GM18519 (cell line): ENCODE data around the gene MED27.

Source experiments
- ATAC-seq: cut with Tn5 transposase; IDR thresholded peaks from one replicate; pipeline ENCODE4 v1.9.1; 2021; ENCODE audit warnings: mild to moderate bottlenecking, moderate library complexity; ENCODE audit not compliant: unreplicated experiment, low FRiP score

The MED27 gene

DNA sequence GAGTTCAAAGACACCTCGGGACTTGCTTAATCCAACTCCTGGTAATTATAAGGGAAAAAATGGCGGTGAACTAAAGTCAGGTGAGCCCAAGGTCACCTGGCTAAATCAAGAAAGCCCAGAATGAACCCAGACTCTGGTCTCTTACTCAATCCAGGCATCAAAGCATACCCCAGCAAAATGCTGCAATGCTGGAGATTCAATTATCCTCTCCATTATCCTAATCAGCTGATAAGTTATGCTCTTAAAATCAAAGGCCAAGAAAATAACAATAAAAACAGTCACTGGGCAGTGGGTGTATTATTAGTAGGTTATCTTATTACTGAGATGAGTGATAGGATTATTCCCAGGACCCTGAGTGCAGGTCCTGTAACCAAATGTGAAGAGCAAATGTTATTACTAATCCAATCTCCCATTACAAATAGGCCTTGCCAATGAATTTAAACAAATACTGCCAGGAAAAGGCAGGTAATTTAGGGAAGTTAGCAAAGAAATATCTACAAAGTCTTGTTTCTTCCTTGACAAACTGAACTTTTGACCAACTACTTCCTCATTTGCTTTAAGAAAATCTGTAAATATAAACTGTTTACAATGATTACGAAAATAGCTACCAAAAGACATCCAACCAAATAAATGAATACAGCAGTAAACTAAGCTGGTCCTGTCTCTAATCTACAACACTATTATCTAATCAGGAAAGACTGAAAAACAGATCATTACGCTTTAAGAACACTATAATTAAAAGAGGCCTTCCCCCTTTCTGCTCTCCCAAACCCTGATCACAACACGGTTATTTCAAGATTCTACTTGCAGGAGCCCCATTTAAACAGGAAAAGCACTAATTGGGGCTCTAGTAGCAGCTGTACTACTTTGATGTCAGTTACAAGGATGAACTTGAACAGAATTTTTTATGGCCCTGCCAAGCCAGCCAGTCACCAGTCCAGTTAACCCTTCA, 103.2 kb downstream of the MED27 start:
- no peak for ATAC-seq

DNA sequence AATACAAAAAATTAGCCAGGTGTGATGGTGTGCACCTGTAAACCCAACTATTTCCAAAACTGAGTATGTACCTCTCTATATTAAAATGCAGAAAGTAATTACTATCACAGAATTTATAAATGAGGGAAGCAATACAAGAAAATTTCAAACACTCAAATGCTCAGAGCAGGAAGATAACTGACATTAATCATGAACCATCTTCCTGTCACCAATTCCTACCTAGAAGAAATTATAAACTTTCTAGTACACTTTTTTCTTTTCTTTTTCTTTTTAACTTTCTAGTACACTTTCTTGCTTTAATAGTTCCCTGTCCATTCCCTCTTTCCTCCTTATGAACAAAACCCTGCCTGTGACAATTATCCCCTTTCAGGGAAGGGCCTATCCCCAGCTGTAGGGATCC, 106.8 kb downstream of the MED27 start:
- no peak for ATAC-seq

DNA sequence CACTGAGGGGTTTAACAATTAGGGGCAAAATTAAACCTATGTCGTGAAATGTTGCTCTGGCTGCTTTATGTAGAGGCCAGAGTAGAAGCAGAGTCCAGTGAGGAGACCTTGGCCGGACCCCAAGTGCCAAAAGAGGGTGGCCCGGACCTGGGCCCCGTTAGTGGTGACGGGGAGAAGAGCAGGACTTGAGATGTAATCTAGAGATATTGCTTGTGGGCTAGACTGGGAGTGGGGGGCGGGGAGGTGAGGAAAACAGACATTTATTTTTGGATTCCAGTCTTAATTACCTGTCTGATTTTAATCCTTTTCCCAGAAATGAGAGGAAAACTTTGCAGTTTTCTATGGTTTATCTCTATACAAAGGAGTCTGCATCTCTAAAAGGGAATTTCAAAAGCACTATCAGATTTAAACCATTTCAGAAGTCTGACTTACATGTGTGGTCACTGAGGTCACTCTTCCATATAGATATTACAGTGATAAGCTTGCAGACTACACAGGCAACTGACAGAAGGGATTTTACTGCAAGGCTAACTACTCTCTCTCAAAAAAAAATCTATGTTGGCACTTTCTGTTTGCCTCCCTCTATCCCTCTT, 108.1 kb downstream of the MED27 start:
- ATAC-seq = no peak

DNA sequence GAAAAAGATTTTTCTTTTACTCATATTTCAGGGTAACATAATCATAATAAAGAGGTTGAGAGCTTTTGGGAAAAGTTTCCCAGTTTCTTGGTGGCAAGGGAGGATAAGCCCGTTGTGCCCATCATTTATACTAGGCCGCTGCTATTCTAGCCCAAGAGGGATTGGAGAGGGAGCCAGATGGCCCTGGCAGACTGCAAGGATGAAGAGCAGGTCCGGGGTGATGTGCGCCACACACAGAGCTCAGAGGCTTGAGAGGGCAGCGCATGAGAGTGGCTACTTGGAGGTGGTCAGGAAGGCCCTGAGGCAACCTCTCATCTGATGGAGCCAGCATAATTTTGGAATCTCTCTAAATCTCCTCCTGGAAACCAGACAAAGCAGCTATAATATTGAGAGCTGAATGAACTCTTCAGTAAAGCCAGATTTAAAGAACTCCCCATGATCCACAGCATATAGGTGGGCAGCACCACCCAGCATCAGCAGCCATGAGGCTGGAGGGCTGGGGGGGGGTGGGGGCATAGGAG, 110.1 kb downstream of the MED27 start:
- no peak for ATAC-seq

DNA sequence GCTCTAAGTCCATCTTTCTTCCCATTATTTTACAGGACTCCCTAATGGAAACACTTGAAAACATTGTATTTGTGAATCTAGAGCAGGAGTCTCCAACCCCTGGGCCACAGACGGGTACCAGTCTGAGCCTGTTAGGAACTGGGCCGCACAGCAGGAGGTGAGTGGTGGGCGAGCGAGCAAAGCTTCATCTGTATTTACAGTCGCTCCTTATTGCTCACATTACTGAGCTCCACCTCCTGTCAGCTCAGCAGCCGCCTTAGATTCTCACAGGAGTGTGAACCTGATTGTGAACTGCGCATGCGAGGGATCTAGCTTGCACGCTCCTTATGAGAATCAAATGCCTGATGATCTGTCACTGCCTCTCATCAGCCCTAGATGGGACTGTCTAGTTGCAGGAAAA, 111.0 kb downstream of the MED27 start:
- no peak for ATAC-seq

DNA sequence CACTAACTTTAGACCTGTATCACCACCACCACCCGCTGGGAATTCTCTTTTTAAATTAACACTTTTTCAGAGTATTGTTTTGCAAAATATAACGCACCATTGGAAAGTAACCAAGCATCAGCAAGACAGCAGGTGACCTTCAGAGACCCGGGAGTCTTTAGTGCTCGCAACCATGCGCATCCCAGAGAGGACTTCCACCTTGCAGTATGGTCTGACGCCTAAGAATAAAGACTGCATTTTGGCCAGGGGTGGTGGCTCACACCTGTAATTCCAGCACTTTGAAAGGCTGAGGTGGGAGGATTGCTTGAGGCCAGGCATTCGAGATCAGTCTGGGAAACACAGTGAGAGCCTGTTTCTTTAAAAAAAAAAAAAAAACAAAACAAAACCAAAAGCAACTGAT, 113.8 kb downstream of the MED27 start:
- no peak for ATAC-seq

DNA sequence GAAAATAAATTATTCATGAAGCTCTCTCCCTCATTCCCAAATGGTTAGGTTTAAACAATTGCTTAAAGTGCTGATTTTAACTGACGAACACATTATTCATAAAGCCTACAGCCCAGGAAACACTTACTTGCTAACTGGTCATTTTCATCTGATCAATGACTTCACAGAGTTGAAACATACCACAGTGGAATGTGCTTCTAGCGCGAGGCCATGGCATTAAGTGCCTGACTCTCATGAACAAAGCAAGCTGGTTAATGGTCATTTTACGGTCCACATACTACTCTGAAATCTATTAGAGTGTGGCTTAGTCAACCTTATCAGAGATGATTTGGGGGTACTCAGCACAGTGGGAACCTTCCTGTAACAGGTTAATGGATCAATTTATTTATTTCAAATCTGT, 114.6 kb downstream of the MED27 start:
- no peak for ATAC-seq

DNA sequence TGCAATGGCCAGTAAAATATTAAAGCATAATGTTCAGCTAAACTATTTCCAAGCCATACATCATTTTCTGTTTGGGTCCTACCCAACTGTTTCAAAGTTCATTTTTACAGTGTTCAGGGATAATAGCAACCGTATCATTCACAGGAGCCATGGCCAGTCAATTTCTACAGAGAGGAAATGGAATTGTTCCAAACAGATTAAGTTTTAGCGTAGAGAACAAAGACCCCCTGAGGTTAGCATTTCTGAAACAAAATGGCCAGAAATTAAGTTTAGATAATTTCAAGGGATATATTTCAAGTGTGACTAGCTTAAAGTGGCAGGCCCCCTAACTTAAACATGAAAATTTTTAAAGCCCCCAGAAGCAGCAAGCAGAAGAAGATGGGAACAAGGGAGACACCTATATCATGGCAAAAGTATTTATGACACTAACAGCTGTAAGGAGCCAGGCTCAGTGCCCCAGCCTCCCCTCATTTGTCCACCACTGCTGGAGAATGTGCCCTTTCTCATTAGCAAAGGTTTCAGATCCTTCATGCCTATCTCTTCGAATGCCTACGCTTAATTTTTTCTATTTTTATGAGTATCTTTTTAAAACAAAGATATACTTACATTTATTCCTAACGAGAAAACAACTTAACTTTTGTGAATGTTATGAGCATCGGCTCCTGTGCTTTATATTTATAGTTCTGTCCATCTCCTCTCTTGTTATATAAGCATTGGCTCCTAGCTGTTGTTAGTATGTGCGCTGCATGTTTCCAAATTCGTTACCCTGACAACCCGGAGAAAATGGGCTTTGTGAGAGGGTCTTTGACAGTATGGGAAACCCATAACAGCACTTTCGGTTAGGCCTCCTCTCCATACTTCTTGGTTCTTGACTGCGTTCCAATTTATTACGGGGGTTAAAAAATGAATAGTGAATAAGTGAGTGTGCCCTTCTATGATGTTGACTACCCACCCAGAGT, 116.3 kb downstream of the MED27 start:
- no peak for ATAC-seq

DNA sequence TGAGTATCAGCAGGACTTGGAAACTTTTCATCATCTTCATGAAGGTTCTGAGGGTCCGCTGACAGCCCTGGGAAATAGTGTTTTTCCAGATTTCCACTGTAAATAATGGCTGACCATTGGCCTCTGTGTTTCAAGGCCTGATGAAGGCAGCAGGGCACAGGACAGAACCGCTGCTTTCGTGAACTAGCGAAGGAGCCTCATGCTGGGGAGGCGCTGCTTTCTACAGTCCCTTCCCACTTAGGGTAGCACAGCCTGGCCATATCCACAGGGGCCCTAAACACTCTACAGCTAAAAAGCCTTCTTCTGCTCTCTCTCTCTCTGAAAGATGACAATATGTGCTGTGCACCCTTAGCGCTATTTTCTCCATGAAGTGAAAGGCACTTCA, 118.2 kb downstream of the MED27 start:
- ATAC-seq = no peak

DNA sequence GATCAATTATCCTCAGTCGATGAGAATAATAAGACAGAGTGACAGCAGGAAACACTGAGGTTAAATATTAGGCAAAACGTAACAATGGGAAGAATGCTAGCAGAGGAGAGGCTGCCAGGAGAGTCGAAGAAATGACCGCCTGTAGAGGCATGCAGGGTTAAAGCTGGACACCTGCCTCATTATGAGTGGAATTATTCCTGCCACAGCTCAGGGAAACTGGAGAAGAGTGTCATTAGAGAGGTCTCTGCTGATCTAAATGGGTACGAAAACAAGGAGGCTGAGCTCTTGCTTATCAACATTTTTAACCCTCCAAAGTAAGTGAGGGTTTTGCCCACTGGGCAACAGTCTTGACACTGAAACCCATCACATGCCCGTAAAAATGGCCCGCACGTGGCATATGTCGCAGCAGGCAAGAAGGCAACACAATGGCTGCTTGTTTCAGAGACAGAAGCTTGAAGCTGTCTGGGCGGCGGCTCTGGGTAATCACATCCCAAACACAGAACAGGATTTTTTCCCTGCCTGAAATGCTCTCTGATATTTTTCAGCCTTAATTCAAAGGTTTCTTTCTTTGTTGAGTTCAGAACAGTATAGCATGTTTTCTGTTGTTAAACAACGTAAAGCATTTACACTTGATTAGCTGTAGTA, 118.7 kb downstream of the MED27 start:
- no peak for ATAC-seq

DNA sequence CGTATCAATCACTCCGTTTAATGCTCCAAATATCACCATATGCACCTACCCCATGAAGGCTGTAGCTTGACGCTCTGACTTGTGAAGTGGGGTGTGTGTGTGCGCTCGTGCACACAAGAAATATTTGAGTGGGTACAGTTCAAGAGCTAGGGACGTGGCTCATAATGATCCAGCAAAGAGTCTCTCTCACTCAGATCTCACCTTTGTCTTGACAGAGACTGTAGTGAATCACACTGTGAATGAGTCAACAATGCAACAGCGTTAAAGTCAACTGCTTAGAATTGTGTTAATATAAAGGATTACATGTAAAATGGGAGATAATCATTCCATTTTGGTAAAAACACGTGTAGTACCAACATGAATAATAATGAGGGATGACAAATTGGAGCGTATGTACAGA, 119.4 kb downstream of the MED27 start:
- ATAC-seq = no peak

DNA sequence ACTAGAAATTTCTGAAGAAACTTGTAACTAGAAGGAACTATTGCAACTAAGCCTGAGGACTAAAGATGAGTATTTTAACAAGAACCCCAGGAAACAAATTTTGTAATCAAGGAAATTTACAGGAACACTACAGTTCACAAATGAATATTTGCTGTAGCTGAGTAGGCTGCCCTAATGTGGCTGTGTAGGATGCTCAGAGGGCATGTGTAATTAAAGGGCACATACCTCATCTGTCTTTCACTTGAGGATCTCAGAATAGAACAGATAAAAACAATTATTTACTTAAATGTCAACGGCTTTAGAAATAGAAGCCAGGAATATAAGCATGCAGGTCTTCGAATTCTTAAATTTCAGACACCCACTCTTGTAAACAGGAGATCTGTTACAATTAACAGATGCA, 119.8 kb downstream of the MED27 start:
- ATAC-seq = no peak

DNA sequence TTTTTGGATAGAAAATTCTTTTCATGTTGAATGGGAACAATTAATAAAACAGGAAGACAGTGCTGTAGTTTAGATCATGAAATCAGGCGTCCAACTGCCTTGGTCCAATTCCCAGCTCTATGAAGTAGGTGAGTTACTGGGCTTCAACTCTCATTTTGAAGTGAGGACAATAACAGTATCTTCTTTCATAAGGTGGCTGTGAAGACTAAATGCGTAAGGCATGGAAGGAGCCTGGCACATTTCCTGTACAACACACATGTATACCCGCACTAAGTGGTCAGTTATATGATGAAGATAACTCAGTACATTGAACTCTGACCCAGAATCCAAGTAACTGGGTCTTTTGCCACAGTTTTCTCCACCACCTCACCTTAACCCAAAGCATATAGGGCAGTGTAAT, 120.6 kb downstream of the MED27 start:
- ATAC-seq = no peak

DNA sequence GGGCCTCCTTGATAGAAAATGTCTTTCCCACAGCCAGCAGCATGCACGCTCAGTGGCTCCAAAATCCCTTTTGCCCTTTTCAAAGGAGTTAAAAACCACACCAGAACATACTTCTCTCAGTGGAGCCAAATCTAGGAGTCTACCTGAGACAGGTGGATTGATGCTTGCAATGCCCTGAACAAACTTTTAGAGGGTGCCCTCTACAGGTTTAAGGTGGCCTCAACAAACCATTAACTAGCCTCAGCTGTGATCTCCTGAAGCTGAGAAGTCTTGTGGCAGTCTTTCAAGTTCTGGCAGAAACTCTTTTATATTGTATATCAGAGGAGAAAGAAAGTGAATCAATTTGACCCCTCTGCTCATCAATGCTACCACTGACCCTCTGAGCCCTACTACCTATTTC, 125.4 kb downstream of the MED27 start:
- ATAC-seq = no peak

DNA sequence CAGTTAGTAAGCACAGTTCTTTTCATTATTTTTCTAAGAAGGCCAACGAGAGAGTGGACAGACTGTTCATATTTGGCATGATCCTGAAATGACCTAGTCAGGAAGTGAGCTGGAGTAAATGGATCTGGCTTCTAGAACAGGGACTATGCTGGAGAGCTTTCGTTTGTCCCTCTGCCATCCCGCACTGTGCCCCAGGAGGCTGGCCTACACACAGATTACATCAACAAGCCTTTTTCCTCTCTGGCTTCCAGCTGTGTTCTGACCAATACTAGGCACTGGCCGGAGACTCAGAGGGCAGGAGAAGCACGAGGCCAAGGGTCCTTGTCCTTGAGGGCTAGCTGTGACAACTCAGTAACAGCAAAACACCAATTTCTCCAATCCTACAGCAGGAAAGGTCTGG, 127.8 kb downstream of the MED27 start:
- ATAC-seq = no peak

DNA sequence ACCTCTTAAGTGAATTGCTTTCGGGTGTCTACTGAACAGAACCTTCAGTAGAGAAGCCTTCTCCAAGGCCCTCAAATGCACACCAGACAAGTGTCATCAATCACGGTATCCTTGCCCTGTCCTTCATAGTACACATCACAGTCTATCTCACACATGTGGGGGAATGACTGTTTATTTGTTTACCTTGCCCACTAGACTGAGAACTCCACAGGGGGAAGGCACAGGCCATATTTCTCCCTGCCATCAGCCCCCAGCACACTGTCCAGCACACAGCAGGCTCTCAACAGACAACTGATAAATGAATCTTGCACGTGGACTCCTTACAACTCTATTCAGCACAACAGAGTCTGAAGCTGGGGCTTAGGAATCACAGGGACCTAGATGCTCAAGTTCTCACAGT, 128.5 kb downstream of the MED27 start:
- ATAC-seq = no peak

DNA sequence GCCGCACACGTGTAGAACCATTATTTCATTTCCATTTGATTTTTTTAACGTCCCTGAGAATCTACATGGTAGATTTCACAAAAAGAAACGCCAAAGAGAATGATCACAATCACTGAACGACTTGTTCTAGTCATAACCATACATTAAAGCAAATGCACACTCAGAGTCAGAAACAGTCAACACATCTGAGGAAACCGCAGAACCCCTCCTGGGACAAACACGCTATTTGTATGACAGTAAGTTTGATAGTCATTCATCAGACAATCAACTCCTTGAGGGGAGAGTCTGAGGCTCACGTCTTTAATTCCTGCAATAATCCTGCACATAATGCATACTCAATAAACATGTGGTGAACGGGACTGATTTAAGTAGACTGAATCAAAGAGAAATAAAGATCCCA, 129.2 kb downstream of the MED27 start:
- no peak for ATAC-seq

DNA sequence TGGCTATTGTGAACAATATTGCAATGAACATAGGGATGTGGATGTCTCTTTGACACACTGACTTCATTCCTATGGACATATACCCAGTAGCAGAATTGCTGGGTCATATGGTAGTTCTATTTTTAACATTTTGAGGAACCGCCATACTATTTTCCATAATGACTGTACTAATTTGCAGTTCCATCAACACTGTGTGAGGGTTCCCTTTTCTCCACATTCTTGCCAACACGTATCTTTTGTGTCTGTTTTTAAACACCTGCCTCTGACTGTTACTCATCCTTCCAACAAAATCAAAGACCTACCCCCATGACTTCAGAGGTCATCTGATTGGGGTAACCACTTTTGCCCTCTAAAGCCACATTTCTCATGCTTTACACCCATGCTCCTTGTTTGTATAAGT, 133.5 kb downstream of the MED27 start:
- ATAC-seq = no peak

DNA sequence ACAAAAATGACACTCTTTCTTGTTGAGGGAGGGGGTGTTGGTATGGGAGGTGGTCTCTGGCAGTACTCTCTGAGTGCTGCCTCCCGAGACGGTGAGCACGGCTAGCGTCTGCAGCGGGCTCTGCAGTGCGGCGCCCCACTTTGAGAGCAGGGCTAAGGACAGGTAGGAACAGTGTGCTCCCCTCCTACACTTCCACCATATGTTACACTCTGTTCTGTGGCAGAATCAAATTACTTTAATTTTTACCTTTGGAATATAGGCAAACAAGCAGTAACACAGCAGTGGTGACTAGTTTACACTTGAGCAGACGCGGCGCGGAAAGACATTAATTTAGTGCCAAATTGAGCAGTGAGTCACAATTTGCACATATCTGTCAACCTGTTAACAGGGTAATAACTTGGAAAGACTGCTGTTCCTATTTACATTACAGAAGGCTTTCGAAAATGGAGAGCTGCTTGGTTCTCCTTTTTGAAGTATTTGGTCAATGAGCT, 136.3 kb downstream of the MED27 start:
- ATAC-seq = no peak

DNA sequence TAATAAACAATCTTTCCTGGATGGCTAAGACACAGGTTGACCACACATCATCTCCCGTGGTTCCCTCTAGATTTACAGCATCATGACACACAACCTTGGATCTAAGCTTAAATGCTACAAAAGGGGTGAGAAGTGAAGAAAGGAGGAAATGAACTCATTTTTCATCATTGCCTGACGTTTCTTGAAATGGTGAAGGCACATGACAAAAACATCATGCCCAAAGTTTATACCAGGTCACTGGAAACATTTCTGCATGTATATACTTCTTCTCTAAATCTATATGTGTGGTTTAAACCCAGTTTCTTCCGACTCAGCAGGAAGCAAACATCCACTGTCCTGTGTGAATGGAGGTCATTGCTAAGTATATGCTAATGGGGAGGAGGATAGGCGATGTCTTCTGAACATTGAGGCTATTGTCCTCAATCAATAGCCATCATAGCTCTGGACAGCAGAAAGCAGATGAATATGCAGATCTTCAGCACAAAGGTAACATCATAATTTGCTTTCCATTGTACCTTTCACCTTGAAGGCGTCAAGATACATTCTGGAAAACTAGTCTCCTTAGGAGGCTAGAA, 137.4 kb downstream of the MED27 start:
- no peak for ATAC-seq
